CD14-positive monocyte (primary cell): ENCODE data around the gene APMAP. TPM values are rescaled to one million over a fixed set of nuclear protein-coding genes. Genes with fewer than 3 reads are reported as not detected.

Experiments used
- DNase-seq, 3 donors: peaks; one replicate each; pipeline ENCODE4 v3.0.0-alpha.2; 2011 to 2022
- H2AFZ ChIP-seq: 2 replicates; pipeline ENCODE4 v1.6.0; 2012; ENCODE audit warnings: mild to moderate bottlenecking, low read depth, low read length, inconsistent platforms; ENCODE audit not compliant: insufficient read depth, poor library complexity, severe bottlenecking
- H3K27ac ChIP-seq, 2 donors: 1 replicate in 1 of 2; 2 replicates in 1 of 2; pipeline ENCODE4 v1.5.1; 2012 to 2013; ENCODE audit warnings: low read length in 2 of 2, control low read depth in 1 of 2, inconsistent platforms in 1 of 2, low read depth in 1 of 2, mild to moderate bottlenecking in 1 of 2
- H3K27me3 ChIP-seq, 2 donors: one replicate each; pipeline versions ENCODE4 v1.6.0 to v1.6.1; 2011 to 2013; ENCODE audit warnings: low read length in 2 of 2; ENCODE audit not compliant: control insufficient read depth in 2 of 2, insufficient read depth in 2 of 2
- H3K36me3 ChIP-seq, 2 donors: replicated peaks in 1 of 2; 1 replicate in 1 of 2; 2 replicates in 1 of 2; pipeline versions ENCODE4 v1.5.1 to v1.6.1; 2012 to 2013; ENCODE audit warnings: low read length in 2 of 2, control low read depth in 1 of 2, inconsistent platforms in 1 of 2, mild to moderate bottlenecking in 1 of 2; ENCODE audit not compliant: insufficient read depth in 2 of 2, control insufficient read depth in 1 of 2
- H3K4me1 ChIP-seq, 2 donors: 1 replicate in 1 of 2; 2 replicates in 1 of 2; pipeline versions ENCODE4 v1.5.1 to v1.6.1; 2012 to 2013; ENCODE audit warnings: low read length in 2 of 2, control low read depth in 1 of 2, inconsistent platforms in 1 of 2, mild to moderate bottlenecking in 1 of 2, moderate library complexity in 1 of 2; ENCODE audit not compliant: insufficient read depth in 2 of 2, control insufficient read depth in 1 of 2
- H3K4me2 ChIP-seq: replicated peaks from 2 replicates; pipeline ENCODE3; 2012; ENCODE audit warnings: low read length, moderate library complexity, mild to moderate bottlenecking; ENCODE audit not compliant: poor library complexity, severe bottlenecking; ENCODE audit errors: extremely low read depth
- H3K4me3 ChIP-seq, 3 experiments: fragments of 200-600 bp in 1 of 3; sonication (generic) in 1 of 3; replicated peaks in 1 of 3; 1 replicate in 2 of 3; 2 replicates in 1 of 3; pipeline ENCODE4 v1.5.1; 2011 to 2013; ENCODE audit warnings: low read length in 3 of 3, mild to moderate bottlenecking in 3 of 3, control low read depth in 2 of 3, low read depth in 2 of 3, inconsistent platforms in 1 of 3, moderate library complexity in 1 of 3
- H3K79me2 ChIP-seq: 2 replicates; pipeline ENCODE4 v1.6.0; 2012; ENCODE audit warnings: mild to moderate bottlenecking, control low read depth, inconsistent platforms, low read length, moderate library complexity; ENCODE audit not compliant: insufficient read depth
- H3K9ac ChIP-seq: 2 replicates; pipeline ENCODE4 v1.6.0; 2017; ENCODE audit warnings: low read length, mild to moderate bottlenecking; ENCODE audit not compliant: insufficient read depth, poor library complexity, severe bottlenecking
- H3K9me3 ChIP-seq, 2 donors: replicated peaks in 1 of 2; 1 replicate in 1 of 2; 2 replicates in 1 of 2; pipeline versions ENCODE4 v1.5.1 to v1.6.1; 2012 to 2013; ENCODE audit warnings: low read length in 2 of 2, control low read depth in 1 of 2; ENCODE audit not compliant: control insufficient read depth in 1 of 2, insufficient read depth in 1 of 2
- H4K20me1 ChIP-seq: 2 replicates; pipeline ENCODE4 v1.6.0; 2012; ENCODE audit warnings: mild to moderate bottlenecking, low read length, control low read depth, moderate library complexity; ENCODE audit not compliant: insufficient read depth
- H3K27ac Mint-ChIP-seq, 7 donors: one replicate each; pipeline ENCODE4 v1.8.0; 2020; ENCODE audit warnings: mild to moderate bottlenecking in 7 of 7, mixed read lengths in 7 of 7, moderate library complexity in 6 of 7, inconsistent platforms in 2 of 7
- H3K27me3 Mint-ChIP-seq, 3 donors: one replicate each; pipeline ENCODE4 v1.8.0; 2021 to 2022; ENCODE audit warnings: low read depth in 3 of 3, mild to moderate bottlenecking in 3 of 3, mixed read lengths in 3 of 3, moderate library complexity in 3 of 3, inconsistent platforms in 1 of 3
- H3K36me3 Mint-ChIP-seq, 2 donors: one replicate each; pipeline ENCODE4 v1.8.0; 2020; ENCODE audit warnings: mixed read lengths in 2 of 2, inconsistent platforms in 1 of 2, mild to moderate bottlenecking in 1 of 2
- H3K4me1 Mint-ChIP-seq: one replicate; pipeline ENCODE4 v1.8.0; 2020; ENCODE audit warnings: mild to moderate bottlenecking, mixed read lengths
- H3K4me3 Mint-ChIP-seq, 2 donors: one replicate each; pipeline ENCODE4 v1.8.0; 2020; ENCODE audit warnings: mild to moderate bottlenecking in 2 of 2, mixed read lengths in 2 of 2, moderate library complexity in 1 of 2
- H3K9me3 Mint-ChIP-seq, 7 donors: one replicate each; pipeline ENCODE4 v1.8.0; 2020 to 2022; ENCODE audit warnings: mixed read lengths in 7 of 7, mild to moderate bottlenecking in 6 of 7, moderate library complexity in 6 of 7, inconsistent platforms in 2 of 7
- WGBS: methylation state at CpG from one replicate; pipeline ENCODE4 v1.1.5; 2013; ENCODE audit warnings: missing lambda C conversion rate; ENCODE audit not compliant: insufficient coverage; 5-methylcytosine and 5-hydroxymethylcytosine counted together
- intact Hi-C, 2 donors: fragments of 100-400 bp; cut with micrococcal nuclease; formaldehyde crosslinking; loops; one replicate each; pipeline versions ENCODE4 v1.15.0 to v1.15.1; 2023
- polyA plus RNA-seq, 3 donors: library from polyadenylated mRNA; depleted of rRNA in 1 of 3; unstranded in 2 of 3; stranded (reverse) in 1 of 3; fragments of 300-500 nt in 2 of 3; fragments of >200 nt in 1 of 3; fragmentation: Illumina TruSeq in 2 of 3; gene quantifications; 1 replicate in 2 of 3; 2 replicates in 1 of 3; pipeline ENCODE4 v1.2.3, GENCODE V29; 2012 to 2021
- TF ChIP-seq, protein P1 (sequence below): fragments of 200-600 bp; IDR thresholded peaks from one replicate; pipeline ENCODE4 v1.8.0; 2022; ENCODE audit warnings: antibody characterized with exemption, mild to moderate bottlenecking

APMAP gene
- polyA plus RNA-seq, 3 donors: 26.9 to 74.0 (median 73.2) TPM

DNA sequence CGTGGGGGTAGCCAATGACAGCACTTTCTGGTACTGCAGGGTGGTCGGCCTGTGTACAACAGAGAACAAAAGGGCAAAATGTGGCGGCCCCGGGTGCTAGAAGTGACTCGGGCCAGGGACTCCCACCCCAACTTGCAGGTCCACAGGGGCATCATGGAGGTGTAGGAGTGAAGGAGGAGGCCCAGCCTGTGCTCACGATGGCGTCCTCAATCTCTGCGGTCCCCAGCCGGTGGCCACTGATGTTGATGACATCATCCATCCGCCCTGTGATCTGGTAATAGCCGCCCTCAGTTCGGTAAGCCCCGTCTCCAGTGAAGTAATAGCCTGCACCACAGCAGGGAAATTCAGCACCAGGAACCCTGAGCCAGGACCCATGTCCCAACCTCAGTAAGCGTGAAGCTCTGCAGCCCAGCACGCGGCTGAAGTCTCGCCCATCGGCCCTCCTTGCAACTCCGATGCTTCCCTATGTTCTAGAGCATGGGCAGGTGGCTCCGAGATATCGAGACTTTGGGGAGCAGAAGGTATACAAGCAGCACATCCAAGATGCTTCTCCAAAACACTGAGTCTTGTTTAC is 20.2 kb upstream of the APMAP start:
- H3K27me3 ChIP-seq: no peaks in the 10 kb centered on the region
- Mint-ChIP-seq H3K4me3 (no peak overlapping the region), H3K27ac (no peak overlapping the region), H3K27me3 (no peaks in the 10 kb centered on the region), H3K36me3 (peaks cover 80 to 81% of the 10 kb centered on the region in 2 donors), H3K4me1 (no peaks in the 10 kb centered on the region), H3K9me3 (no peaks in the 10 kb centered on the region)
- no peak overlapping the region for H3K4me3 ChIP-seq
- no peaks in the 10 kb centered on the region for H4K20me1 ChIP-seq
- H3K27ac ChIP-seq: no peak overlapping the region
- no peak overlapping the region for H3K4me2 ChIP-seq
- TF ChIP-seq, protein P1, sequence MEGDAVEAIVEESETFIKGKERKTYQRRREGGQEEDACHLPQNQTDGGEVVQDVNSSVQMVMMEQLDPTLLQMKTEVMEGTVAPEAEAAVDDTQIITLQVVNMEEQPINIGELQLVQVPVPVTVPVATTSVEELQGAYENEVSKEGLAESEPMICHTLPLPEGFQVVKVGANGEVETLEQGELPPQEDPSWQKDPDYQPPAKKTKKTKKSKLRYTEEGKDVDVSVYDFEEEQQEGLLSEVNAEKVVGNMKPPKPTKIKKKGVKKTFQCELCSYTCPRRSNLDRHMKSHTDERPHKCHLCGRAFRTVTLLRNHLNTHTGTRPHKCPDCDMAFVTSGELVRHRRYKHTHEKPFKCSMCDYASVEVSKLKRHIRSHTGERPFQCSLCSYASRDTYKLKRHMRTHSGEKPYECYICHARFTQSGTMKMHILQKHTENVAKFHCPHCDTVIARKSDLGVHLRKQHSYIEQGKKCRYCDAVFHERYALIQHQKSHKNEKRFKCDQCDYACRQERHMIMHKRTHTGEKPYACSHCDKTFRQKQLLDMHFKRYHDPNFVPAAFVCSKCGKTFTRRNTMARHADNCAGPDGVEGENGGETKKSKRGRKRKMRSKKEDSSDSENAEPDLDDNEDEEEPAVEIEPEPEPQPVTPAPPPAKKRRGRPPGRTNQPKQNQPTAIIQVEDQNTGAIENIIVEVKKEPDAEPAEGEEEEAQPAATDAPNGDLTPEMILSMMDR: no peak
- no peak for DNase-seq
- H3K4me1 ChIP-seq: no peaks in the 10 kb centered on the region
- H3K9me3 ChIP-seq: no peaks in the 10 kb centered on the region
- intact Hi-C loops: no loop called here
- H3K79me2 ChIP-seq: no peaks in the 10 kb centered on the region
- H2AFZ ChIP-seq: no peak overlapping the region
- H3K9ac ChIP-seq: no peak overlapping the region
- WGBS: 93% methylated on average over 18 of the region's 21 CpGs
- H3K36me3 ChIP-seq: peaks cover 77 to 95% of the 10 kb centered on the region in 2 donors

DNA sequence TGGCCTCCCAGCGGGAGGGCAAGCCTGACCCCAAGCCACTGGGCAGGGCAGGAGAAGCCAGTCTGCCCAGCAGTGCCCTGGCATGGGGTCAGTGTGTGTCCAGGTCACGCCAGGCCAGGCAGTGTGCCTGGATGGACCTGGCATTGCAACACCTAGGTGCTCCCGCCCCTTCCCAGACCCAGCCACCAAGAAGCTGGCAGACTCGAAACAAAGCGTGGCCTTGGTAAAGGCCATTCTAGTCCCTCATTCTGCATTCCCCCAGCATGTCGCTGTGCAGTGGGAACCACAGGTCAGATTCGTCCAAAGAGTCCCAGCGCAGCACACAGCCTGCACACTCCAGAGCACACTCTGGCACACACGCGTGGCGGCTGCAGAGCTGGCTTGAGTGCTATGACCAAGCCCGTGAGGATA is 19.3 kb upstream of the APMAP start:
- Mint-ChIP-seq H3K9me3 (no peaks in the 10 kb centered on the region), H3K4me3 (no peak overlapping the region), H3K27ac (no peak overlapping the region), H3K27me3 (no peaks in the 10 kb centered on the region), H3K4me1 (no peaks in the 10 kb centered on the region), H3K36me3 (peaks cover 82 to 85% of the 10 kb centered on the region in 2 donors)
- Histone ChIP-seq H3K4me3 (no peak overlapping the region), H3K27me3 (no peaks in the 10 kb centered on the region), H3K9ac (no peak overlapping the region), H4K20me1 (no peaks in the 10 kb centered on the region), H3K27ac (no peak overlapping the region), H3K4me1 (no peaks in the 10 kb centered on the region), H2AFZ (no peak overlapping the region), H3K36me3 (peaks cover 80 to 96% of the 10 kb centered on the region in 2 donors), H3K9me3 (no peaks in the 10 kb centered on the region), H3K79me2 (no peaks in the 10 kb centered on the region), H3K4me2 (no peak overlapping the region)
- TF ChIP-seq, protein P1: no peak
- intact Hi-C loops: no loop called here
- no peak for DNase-seq
- 94% methylated on average over 12 of the region's 12 CpGs for WGBS
